IPS DF 6.9 (cell line): ENCODE results near the gene RASGRP1.

Experiments
- DNase-seq: peaks from one replicate; pipeline ENCODE4 v3.0.0-alpha.2; 2013; ENCODE audit warnings: low read depth, low spot score
- H3K27ac ChIP-seq: one replicate; pipeline ENCODE4 v1.5.1; 2013; ENCODE audit warnings: low read length, control low read depth
- H3K27me3 ChIP-seq: 2 replicates; pipeline ENCODE4 v1.6.1; 2013; ENCODE audit warnings: mild to moderate bottlenecking, low read length; ENCODE audit not compliant: control insufficient read depth, insufficient read depth
- H3K36me3 ChIP-seq: 2 replicates; pipeline ENCODE4 v1.6.1; 2013; ENCODE audit warnings: low read length; ENCODE audit not compliant: control insufficient read depth, insufficient read depth
- H3K4me1 ChIP-seq: 2 replicates; pipeline ENCODE4 v1.6.1; 2013; ENCODE audit warnings: low read length; ENCODE audit not compliant: control insufficient read depth, insufficient read depth
- H3K4me3 ChIP-seq: 2 replicates; pipeline ENCODE4 v1.5.1; 2013; ENCODE audit warnings: mild to moderate bottlenecking, low read length
- H3K9me3 ChIP-seq: 2 replicates; pipeline ENCODE4 v1.6.1; 2013; ENCODE audit warnings: low read length, inconsistent platforms; ENCODE audit not compliant: control insufficient read depth, insufficient read depth
- WGBS: extraction: QIAGEN DNeasy Blood & Tissue Kit; methylation state at CpG from one replicate; pipeline ENCODE4 v1.1.7; 2013; ENCODE audit warnings: mixed read lengths, missing lambda C conversion rate; ENCODE audit not compliant: insufficient read length, insufficient coverage; 5-methylcytosine and 5-hydroxymethylcytosine counted together

The RASGRP1 gene

GRCh38 chr15:38507570-38507969, 57.0 kb downstream of the RASGRP1 start:
- Histone ChIP-seq H3K4me3 (no peak overlapping the region), H3K27me3 (no peaks in the 10 kb centered on the region), H3K36me3 (no peaks in the 10 kb centered on the region), H3K27ac (no peak overlapping the region), H3K9me3 (no peaks in the 10 kb centered on the region), H3K4me1 (no peaks in the 10 kb centered on the region)
- no peak for DNase-seq
- no CpG with 5 or more reads among the region's 7 CpGs for WGBS

- Histone ChIP-seq H3K4me3 (no peak overlapping the region), H3K4me1 (no peaks in the 10 kb centered on the region), H3K27ac (no peak overlapping the region), H3K36me3 (no peaks in the 10 kb centered on the region), H3K27me3 (no peaks in the 10 kb centered on the region), H3K9me3 (no peaks in the 10 kb centered on the region)
- no peak for DNase-seq
- no CpG with 5 or more reads among the region's 4 CpGs for WGBS
Measured at GRCh38 chr15:38506997-38507396, 57.6 kb downstream of the RASGRP1 start.

- H3K27ac ChIP-seq = no peak overlapping the region
- no peaks in the 10 kb centered on the region for H3K4me1 ChIP-seq
- H3K9me3 ChIP-seq = no peaks in the 10 kb centered on the region
- H3K27me3 ChIP-seq = no peaks in the 10 kb centered on the region
- DNase-seq = no peak
- no peaks in the 10 kb centered on the region for H3K36me3 ChIP-seq
- no CpG with 5 or more reads among the region's 4 CpGs for WGBS
- no peak overlapping the region for H3K4me3 ChIP-seq
Measured at GRCh38 chr15:38504680-38505467, 59.7 kb downstream of the RASGRP1 start.

- no peaks in the 10 kb centered on the region for H3K36me3 ChIP-seq
- H3K27ac ChIP-seq = no peak overlapping the region
- no peaks in the 10 kb centered on the region for H3K27me3 ChIP-seq
- H3K4me1 ChIP-seq = no peaks in the 10 kb centered on the region
- no peaks in the 10 kb centered on the region for H3K9me3 ChIP-seq
- DNase-seq = no peak
- no peak overlapping the region for H3K4me3 ChIP-seq
- WGBS = no CpG with 5 or more reads among the region's 2 CpGs
Measured at GRCh38 chr15:38503496-38503895, 61.1 kb downstream of the RASGRP1 start.

GRCh38 chr15:38499651-38500050, 65.0 kb downstream of the RASGRP1 start:
- Histone ChIP-seq H3K27me3 (no peaks in the 10 kb centered on the region), H3K36me3 (no peaks in the 10 kb centered on the region), H3K27ac (no peak overlapping the region), H3K4me1 (no peaks in the 10 kb centered on the region), H3K4me3 (no peak overlapping the region), H3K9me3 (no peaks in the 10 kb centered on the region)
- DNase-seq = no peak
- WGBS = no CpG with 5 or more reads among the region's 1 CpG

GRCh38 chr15:38496151-38496550, 68.5 kb downstream of the RASGRP1 start:
- H3K27me3 ChIP-seq = no peaks in the 10 kb centered on the region
- H3K4me1 ChIP-seq = no peaks in the 10 kb centered on the region
- DNase-seq = no peak
- H3K9me3 ChIP-seq = no peaks in the 10 kb centered on the region
- no peak overlapping the region for H3K27ac ChIP-seq
- no peak overlapping the region for H3K4me3 ChIP-seq
- WGBS = no CpG with 5 or more reads among the region's 1 CpG
- H3K36me3 ChIP-seq = no peaks in the 10 kb centered on the region

GRCh38 chr15:38490242-38490922, 74.2 kb downstream of the RASGRP1 start:
- H3K4me1 ChIP-seq = no peaks in the 10 kb centered on the region
- no peaks in the 10 kb centered on the region for H3K9me3 ChIP-seq
- no peaks in the 10 kb centered on the region for H3K27me3 ChIP-seq
- DNase-seq = no peak
- no peak overlapping the region for H3K27ac ChIP-seq
- no peak overlapping the region for H3K4me3 ChIP-seq
- no peaks in the 10 kb centered on the region for H3K36me3 ChIP-seq
- no CpG with 5 or more reads among the region's 3 CpGs for WGBS

- Histone ChIP-seq H3K27me3 (no peaks in the 10 kb centered on the region), H3K36me3 (no peaks in the 10 kb centered on the region), H3K4me1 (no peaks in the 10 kb centered on the region), H3K27ac (no peak overlapping the region), H3K4me3 (no peak overlapping the region), H3K9me3 (no peaks in the 10 kb centered on the region)
- DNase-seq = no peak
- WGBS = no CpG with 5 or more reads among the region's 1 CpG
Measured at GRCh38 chr15:38487378-38487777, 77.2 kb downstream of the RASGRP1 start.

GRCh38 chr15:38486936-38487335, 77.7 kb downstream of the RASGRP1 start:
- WGBS = no CpG with 5 or more reads among the region's 2 CpGs
- H3K27me3 ChIP-seq = no peaks in the 10 kb centered on the region
- H3K36me3 ChIP-seq = no peaks in the 10 kb centered on the region
- H3K4me3 ChIP-seq = no peak overlapping the region
- H3K4me1 ChIP-seq = no peaks in the 10 kb centered on the region
- no peaks in the 10 kb centered on the region for H3K9me3 ChIP-seq
- H3K27ac ChIP-seq = no peak overlapping the region
- DNase-seq = no peak

GRCh38 chr15:38482572-38482971, 82.0 kb downstream of the RASGRP1 start:
- Histone ChIP-seq H3K36me3 (0 out of 2 replicates have a peak, but pooled peaks cover 2% of the 10 kb centered on the region), H3K27ac (no peak overlapping the region), H3K27me3 (no peaks in the 10 kb centered on the region), H3K9me3 (no peaks in the 10 kb centered on the region), H3K4me1 (no peaks in the 10 kb centered on the region), H3K4me3 (no peak overlapping the region)
- no peak for DNase-seq

- no peak overlapping the region for H3K27ac ChIP-seq
- no CpG with 5 or more reads among the region's 3 CpGs for WGBS
- no peak overlapping the region for H3K4me3 ChIP-seq
- no peaks in the 10 kb centered on the region for H3K27me3 ChIP-seq
- H3K4me1 ChIP-seq = no peaks in the 10 kb centered on the region
- no peaks in the 10 kb centered on the region for H3K9me3 ChIP-seq
- H3K36me3 ChIP-seq = 0 out of 2 replicates have a peak, but pooled peaks cover 2% of the 10 kb centered on the region
- no peak for DNase-seq
Measured at GRCh38 chr15:38481761-38482160, 82.9 kb downstream of the RASGRP1 start.
